ENCODE results near the gene SESN1.

- TF ChIP-seq OSR1 (CRISPR knock-in tag; IDR thresholded peaks at IDR 0.05) (no peak), ZFP3 (CRISPR knock-in tag; IDR thresholded peaks at IDR 0.05) (no peak), POU6F1 (CRISPR knock-in tag; IDR thresholded peaks at IDR 0.05; ENCODE audit: borderline replicate concordance, low read depth) (no peak), BACH2 (CRISPR knock-in tag; IDR thresholded peaks at IDR 0.05; ENCODE audit: borderline replicate concordance) (no peak), PATZ1 (CRISPR knock-in tag; IDR thresholded peaks at IDR 0.05; ENCODE audit: borderline replicate concordance) (no peak), RARB (CRISPR knock-in tag; IDR thresholded peaks at IDR 0.05) (no peak), CREB5 (CRISPR knock-in tag; IDR thresholded peaks at IDR 0.05; ENCODE audit: low read depth) (no peak), ZFP30 (CRISPR knock-in tag; IDR thresholded peaks at IDR 0.05) (no peak), TOX (CRISPR knock-in tag; IDR thresholded peaks at IDR 0.05; ENCODE audit: borderline replicate concordance) (no peak), PPARA (CRISPR knock-in tag; IDR thresholded peaks at IDR 0.05; ENCODE audit: borderline replicate concordance) (no peak), CSDC2 (CRISPR knock-in tag; IDR thresholded peaks at IDR 0.05) (no peak), TSHZ2 (CRISPR knock-in tag; IDR thresholded peaks at IDR 0.05) (no peak), GLIS3 (CRISPR knock-in tag; IDR thresholded peaks at IDR 0.05) (no peak), ZNF565 (CRISPR knock-in tag; conservative IDR thresholded peaks at IDR 0.05; ENCODE audit: low read depth) (no peak)
Observed at GRCh38 chr6:109008537-109009235, 86.0 kb downstream of the SESN1 start.
